HepG2 (cell line): ENCODE measurements around the gene APRT. TPM values are rescaled to one million over a fixed set of nuclear protein-coding genes. Genes with fewer than 3 reads are reported as not detected.
A peak's percentile ranks its signal among the peaks of the same experiment; 100 is the strongest.

Source experiments
- ATF4 ChIP-seq, 2 experiments: fragments of 450-650 bp in 1 of 2; sonication (generic) in 1 of 2; formaldehyde crosslinking; IDR thresholded peaks; 2 replicates each; pipeline versions ENCODE4 v1.5.0 to v1.8.0; 2020 to 2022; ENCODE audit warnings: mild to moderate bottlenecking in 1 of 2, missing genetic modification reagents in 1 of 2
- CBFB ChIP-seq: sonication (generic); formaldehyde crosslinking; IDR thresholded peaks from 2 replicates; pipeline ENCODE4 v1.4.0; 2020; ENCODE audit warnings: missing genetic modification reagents
- FOXA1 ChIP-seq, 2 experiments: fragments of 450-650 bp in 1 of 2; sonication (generic) in 1 of 2; formaldehyde crosslinking in 1 of 2; IDR thresholded peaks; 2 replicates each; pipeline versions ENCODE4 v1.4.0 to v1.6.1; 2016 to 2020; ENCODE audit warnings: missing genetic modification reagents in 1 of 2
- MEF2D ChIP-seq: sonication (generic); formaldehyde crosslinking; IDR thresholded peaks from 2 replicates; pipeline ENCODE4 v1.5.1; 2020; ENCODE audit warnings: mild to moderate bottlenecking, missing genetic modification reagents
- MIER2 ChIP-seq: IDR thresholded peaks from 2 replicates; pipeline ENCODE4 v1.6.1; 2016; ENCODE audit warnings: missing biosample characterization, missing genetic modification reagents
- NRL ChIP-seq: sonication (generic); formaldehyde crosslinking; IDR thresholded peaks from 2 replicates; pipeline ENCODE4 v1.5.0; 2020; ENCODE audit warnings: missing genetic modification reagents, mild to moderate bottlenecking, moderate library complexity, borderline replicate concordance
- SMARCE1 ChIP-seq: fragments of 450-650 bp; IDR thresholded peaks from 2 replicates; pipeline ENCODE4 v1.6.1; 2017; ENCODE audit warnings: borderline replicate concordance
- SRSF4 ChIP-seq: fragments of 200-400 bp; formaldehyde crosslinking; IDR thresholded peaks from one replicate; pipeline ENCODE4 v1.6.1; 2018; ENCODE audit warnings: mild to moderate bottlenecking, low read depth, low read length, moderate library complexity; ENCODE audit not compliant: poor library complexity, severe bottlenecking
- TFAP4 ChIP-seq: sonication (generic); IDR thresholded peaks from 2 replicates; pipeline ENCODE4 v1.6.1; 2016; ENCODE audit warnings: low read depth, borderline replicate concordance
- ZBTB3 ChIP-seq: sonication (generic); formaldehyde crosslinking; IDR thresholded peaks from 2 replicates; pipeline ENCODE4 v1.4.0; 2020; ENCODE audit warnings: low read depth, mild to moderate bottlenecking, moderate library complexity, missing genetic modification reagents, borderline replicate concordance
- ZBTB40 ChIP-seq, 2 experiments: fragments of 450-650 bp in 1 of 2; sonication (generic) in 1 of 2; formaldehyde crosslinking in 1 of 2; IDR thresholded peaks; 2 replicates each; pipeline versions ENCODE4 v1.6.1 to v1.8.0; 2016 to 2022; ENCODE audit warnings: antibody characterized with exemption in 1 of 2, mild to moderate bottlenecking in 1 of 2, missing genetic modification reagents in 1 of 2
- ZNF225 ChIP-seq: sonication (generic); formaldehyde crosslinking; IDR thresholded peaks from 2 replicates; pipeline ENCODE4 v1.4.0; 2020; ENCODE audit warnings: mild to moderate bottlenecking, missing genetic modification reagents
- ZNF317 ChIP-seq: sonication (generic); formaldehyde crosslinking; IDR thresholded peaks from 2 replicates; pipeline ENCODE4 v1.5.0; 2020; ENCODE audit warnings: mild to moderate bottlenecking, missing genetic modification reagents
- ZNF333 ChIP-seq: sonication (generic); formaldehyde crosslinking; IDR thresholded peaks from 2 replicates; pipeline ENCODE4 v1.4.0; 2020; ENCODE audit warnings: mild to moderate bottlenecking, missing genetic modification reagents, borderline replicate concordance
- ZNF337 ChIP-seq: sonication (generic); formaldehyde crosslinking; IDR thresholded peaks from 2 replicates; pipeline ENCODE4 v1.5.1; 2020; ENCODE audit warnings: missing genetic modification reagents, low read depth, mild to moderate bottlenecking, borderline replicate concordance
- ZNF510 ChIP-seq: sonication (generic); formaldehyde crosslinking; IDR thresholded peaks from 2 replicates; pipeline ENCODE4 v1.4.0; 2020; ENCODE audit warnings: low read depth, mild to moderate bottlenecking, missing genetic modification reagents
- ZNF569 ChIP-seq: sonication (generic); formaldehyde crosslinking; IDR thresholded peaks from 2 replicates; pipeline ENCODE4 v1.5.0; 2020; ENCODE audit warnings: mild to moderate bottlenecking, missing genetic modification reagents, moderate library complexity, borderline replicate concordance
- ZNF747 ChIP-seq: sonication (generic); formaldehyde crosslinking; IDR thresholded peaks from 2 replicates; pipeline ENCODE4 v1.8.1; 2023; ENCODE audit warnings: missing genetic modification reagents, mild to moderate bottlenecking, borderline replicate concordance
- polyA plus RNA-seq, 8 experiments: library from polyadenylated mRNA; depleted of rRNA in 3 of 8; stranded (reverse) in 7 of 8; unstranded in 1 of 8; fragments of >200 nt; fragmentation: Illumina TruSeq in 4 of 8; extraction: Trizol in 4 of 8; gene quantifications; 2 replicates each; pipeline versions ENCODE4 v1.2.1 to v1.2.3, GENCODE V29; 2011 to 2016; ENCODE audit warnings: low read depth in 4 of 8, missing spikeins in 1 of 8, mixed read lengths in 1 of 8; ENCODE audit not compliant: insufficient read depth in 1 of 8
- total RNA-seq, 5 experiments: library from RNA; depleted of rRNA; stranded (reverse); fragments of >200 nt; fragmentation: Illumina TruSeq; extraction: Trizol; gene quantifications; 2 replicates each; pipeline ENCODE4 v1.2.3, GENCODE V29; 2016; ENCODE audit warnings: low read depth in 1 of 5

APRT gene
- total and polyA plus RNA-seq, 2 of the 13 experiments (the other 11 are each of a cell fraction or from before 2014, with no cell fraction given), result 155 to 242 TPM

- TF ChIP-seq ZBTB40 (IDR thresholded peaks at IDR 0.05), result no peak
- TF ChIP-seq ZBTB40 (CRISPR knock-in tag; IDR thresholded peaks at IDR 0.05), result no peak
- TF ChIP-seq SRSF4, result no peak
- no peak for TF ChIP-seq TFAP4
- 0 out of 2 replicates have a peak, but pooled peaks have one; percentile 6 for TF ChIP-seq MEF2D (CRISPR knock-in tag)
- no peak for TF ChIP-seq NRL (CRISPR knock-in tag)
- TF ChIP-seq ATF4 (CRISPR knock-in tag; IDR thresholded peaks at IDR 0.05), result no peak
- TF ChIP-seq ZBTB3 (CRISPR knock-in tag), result no peak
- TF ChIP-seq ZNF569 (CRISPR knock-in tag), result no peak
- TF ChIP-seq ZNF333 (CRISPR knock-in tag), result no peak
- no peak for TF ChIP-seq ZNF510 (CRISPR knock-in tag)
- 0 out of 2 replicates have a peak, but pooled peaks have one; percentile 6 for TF ChIP-seq ZNF317 (CRISPR knock-in tag)
- 0 out of 2 replicates have a peak, but pooled peaks have one; percentile 36 for TF ChIP-seq MIER2
- TF ChIP-seq FOXA1 (IDR thresholded peaks at IDR 0.05), result no peak
- no peak for TF ChIP-seq FOXA1 (CRISPR knock-in tag; IDR thresholded peaks at IDR 0.05)
- 0 out of 2 replicates have a peak, but pooled peaks have one; percentile 74 for TF ChIP-seq ZNF337 (CRISPR knock-in tag)
- TF ChIP-seq CBFB, result no peak
- TF ChIP-seq SMARCE1, result no peak
- no peak for TF ChIP-seq ZNF747
- no peak for TF ChIP-seq ZNF225 (CRISPR knock-in tag)
These were observed 46.1 kb upstream of the APRT start (continued) for GRCh38 chr16:88857728-88858339.
